GM04503 (cell line): ENCODE results near the gene LARP1.
"Not testable (repeated sequence)": the region's sequence is repeated elsewhere in the genome, so short reads cannot be mapped to it uniquely, and the experiment has no call there.

Experiments
- DNase-seq: peaks from one replicate; pipeline ENCODE4 v3.0.0-alpha.2; 2012; ENCODE audit warnings: low read depth

LARP1 gene

DNA sequence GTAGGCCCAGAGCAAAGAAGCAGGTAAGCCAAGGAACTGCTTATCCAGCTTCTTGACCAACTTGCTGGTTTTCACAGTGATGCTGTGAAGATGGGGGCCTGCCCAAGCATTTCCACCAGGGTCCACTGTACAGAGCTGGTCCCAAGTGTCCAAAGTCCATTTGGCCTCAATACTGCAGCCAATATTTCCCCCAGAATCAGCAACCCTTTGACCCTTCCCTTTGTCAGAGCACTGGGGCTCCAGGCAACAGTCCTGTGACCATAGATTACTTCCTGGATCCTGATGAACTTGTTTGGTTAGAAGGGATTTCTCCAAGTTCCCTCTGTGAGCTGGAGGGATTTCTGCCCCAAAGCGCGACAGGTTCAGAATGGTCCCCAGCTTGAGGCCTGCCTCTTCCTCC is 68.9 kb downstream of the LARP1 start:
- no peak for DNase-seq

DNA sequence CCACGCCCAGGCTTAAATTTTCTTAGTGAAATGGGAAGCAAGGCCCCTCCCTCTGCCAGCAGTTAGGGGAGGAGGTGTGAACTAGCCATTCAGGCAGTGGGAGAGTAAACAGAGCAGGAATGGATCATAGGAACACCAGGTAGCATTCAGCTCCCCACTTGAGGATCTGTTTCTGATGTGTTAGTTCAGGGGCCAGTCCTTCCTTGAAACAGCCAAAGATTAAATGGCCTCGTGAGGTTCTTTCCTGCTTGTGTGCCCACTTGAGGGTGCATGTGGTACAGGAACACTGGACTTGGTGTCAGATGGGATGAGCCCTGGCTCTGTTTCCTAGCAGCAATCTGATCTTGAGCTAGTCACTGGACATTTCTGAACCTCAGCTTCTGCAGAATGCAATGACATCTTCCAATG is 74.0 kb downstream of the LARP1 start:
- DNase-seq = no peak

DNA sequence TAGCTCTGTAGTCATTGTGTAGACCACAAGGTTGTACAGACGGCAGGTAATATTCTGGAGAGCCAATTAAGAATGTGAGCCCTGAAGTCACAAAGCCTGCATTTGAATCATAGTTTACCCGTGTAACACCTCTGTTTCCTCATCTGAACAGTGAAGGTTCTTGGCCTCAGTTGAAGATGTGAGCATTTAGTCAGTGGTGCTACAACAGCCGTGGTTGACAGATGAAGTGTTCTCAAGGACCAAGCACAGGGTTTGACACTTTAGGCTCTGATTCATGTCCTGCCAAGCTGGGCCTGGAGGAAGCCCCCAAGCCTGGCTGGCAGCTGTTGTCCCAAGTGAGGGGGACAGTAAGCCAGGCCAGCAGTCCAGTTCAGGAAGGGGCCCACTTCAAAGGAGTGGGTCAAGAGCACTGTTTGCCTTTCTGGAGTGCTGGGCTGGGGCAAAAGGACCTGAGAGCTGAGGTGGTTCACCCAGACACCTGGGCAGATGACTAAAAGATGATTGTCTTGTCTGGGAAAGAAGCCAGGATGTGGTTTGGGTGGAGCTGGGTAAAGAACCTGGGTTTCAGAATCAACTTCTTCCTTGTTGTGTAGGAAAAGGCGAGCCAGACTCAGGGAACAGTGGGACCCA is 74.5 kb downstream of the LARP1 start:
- DNase-seq = no peak

DNA sequence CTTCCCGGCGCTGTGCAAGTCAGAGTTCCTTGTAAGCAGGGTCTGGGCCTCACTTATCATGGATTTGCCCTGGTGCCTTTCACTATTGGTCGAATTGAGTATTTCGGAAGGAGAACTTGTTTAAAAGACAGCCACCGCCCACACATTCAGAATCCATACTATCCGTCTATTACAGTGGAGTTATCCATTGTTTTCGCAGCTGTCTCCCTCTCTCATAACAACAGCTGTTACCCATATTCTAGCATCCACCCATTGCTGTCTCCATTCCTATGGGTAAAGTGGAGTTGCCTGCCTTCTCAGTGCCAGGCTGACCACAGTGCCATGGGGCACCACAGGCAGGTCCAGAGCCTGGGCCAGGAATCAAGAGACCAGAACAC is 75.0 kb downstream of the LARP1 start:
- DNase-seq = no peak

DNA sequence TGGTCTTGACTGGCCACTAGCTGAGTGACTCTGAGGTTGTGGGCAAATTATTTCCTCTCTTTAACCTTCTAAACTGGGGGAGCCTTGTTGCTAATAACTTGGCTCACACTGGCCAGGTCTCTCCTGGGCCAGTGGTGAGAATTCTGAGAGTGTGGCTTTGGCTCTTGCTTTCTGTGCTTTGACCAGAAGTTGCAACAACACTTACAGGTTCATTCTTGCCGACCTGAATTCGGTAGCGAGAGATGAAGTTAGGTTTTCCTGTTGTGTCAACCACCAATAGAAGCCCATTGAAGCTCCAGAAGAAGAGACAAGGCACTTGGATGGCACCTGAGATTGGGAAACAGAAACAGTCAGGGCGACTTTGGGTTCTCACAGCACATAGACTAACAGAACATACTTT is 75.4 kb downstream of the LARP1 start:
- DNase-seq = no peak

DNA sequence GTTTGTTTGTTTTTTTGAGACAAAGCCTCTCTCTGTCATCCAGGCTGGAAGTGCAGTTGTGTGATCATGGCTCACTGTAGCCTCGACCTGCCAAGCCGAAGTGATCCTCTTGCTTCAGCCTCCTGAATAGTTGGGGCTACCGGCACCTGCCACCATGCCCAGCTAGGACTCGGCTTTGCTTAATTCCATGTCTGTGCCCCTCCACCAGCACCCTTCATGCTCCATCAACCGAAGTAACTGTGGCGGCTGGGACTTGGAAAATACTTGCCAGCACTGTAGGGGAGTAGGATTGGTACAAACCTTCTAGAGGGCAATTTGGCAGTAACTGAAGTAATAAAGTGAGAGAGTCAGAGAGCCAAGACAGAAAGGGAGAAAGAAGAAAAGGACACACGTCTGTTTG is 76.3 kb downstream of the LARP1 start:
- no peak for DNase-seq

DNA sequence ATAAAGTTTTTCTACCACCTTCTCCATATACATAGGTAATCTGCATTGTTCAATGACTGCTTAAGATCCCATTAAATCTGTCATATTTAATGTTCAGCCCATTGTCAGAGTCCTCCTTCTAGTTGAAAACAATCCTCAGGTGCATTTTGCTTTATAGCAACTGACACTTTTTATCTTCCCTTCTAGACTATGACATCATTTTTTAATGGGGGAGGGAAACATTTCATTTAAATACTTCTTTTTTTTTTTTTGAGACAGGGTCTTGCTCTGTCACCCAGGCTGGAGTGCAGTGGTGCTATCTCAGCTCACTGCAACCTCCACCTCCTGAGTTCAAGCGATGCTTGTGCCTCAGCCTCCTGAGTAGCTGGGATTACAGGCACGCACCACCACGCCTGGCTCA is 77.6 kb downstream of the LARP1 start:
- not testable (repeated sequence) for DNase-seq

DNA sequence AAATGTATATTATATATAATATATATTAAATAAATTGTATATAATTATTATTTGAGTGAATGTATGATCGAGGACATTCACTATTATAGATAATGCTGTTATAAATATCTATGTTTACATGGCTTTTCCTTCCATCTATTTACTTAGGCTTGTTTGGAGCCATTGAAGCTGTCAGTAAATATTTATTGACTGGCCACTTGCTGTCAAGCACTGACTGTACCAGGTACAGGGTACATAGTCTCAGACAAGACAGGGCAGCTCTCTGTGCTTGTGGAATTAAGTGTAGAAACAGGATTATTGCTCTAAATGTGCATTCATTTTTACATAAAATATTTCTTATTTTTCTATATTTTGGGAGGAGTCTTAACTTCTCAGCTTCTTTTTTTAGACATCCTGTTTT is 78.9 kb downstream of the LARP1 start:
- no peak for DNase-seq

DNA sequence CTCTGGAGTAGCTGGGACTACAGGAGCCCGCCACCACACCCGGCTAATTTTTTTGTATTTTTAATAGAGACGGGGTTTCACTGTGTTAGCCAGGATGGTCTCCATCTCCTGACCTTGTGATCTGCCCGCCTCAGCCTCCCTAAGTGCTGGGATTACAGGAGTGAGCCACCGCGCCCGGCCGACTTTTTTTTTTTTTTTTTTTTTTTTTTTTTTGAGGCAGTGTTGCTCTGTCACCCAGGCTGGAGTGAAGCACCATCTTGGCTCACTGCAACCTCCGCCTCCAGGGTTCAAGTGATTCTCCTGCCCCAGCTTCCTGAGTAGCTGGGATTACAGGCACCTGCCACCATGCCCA is 80.5 kb downstream of the LARP1 start:
- not testable (repeated sequence) for DNase-seq

DNA sequence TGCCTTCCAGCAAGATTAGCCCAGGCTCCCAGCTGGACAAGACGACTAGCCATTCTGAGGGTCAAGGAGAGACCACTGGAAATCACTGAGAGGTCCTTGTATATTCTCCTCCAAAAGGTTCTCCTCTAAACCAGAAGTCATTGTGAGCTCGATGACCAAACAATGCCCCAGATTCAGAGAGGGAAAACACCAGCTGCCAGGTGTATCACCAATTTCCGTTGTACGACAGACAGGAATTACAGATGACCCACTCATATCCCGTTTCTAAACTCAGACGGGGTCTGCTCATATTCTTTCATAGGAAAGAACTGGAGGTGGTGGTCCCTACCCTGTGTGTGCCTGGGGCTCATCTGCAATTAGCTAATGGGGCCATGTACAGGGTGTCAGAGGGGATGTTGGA is 81.0 kb downstream of the LARP1 start:
- DNase-seq = no peak

DNA sequence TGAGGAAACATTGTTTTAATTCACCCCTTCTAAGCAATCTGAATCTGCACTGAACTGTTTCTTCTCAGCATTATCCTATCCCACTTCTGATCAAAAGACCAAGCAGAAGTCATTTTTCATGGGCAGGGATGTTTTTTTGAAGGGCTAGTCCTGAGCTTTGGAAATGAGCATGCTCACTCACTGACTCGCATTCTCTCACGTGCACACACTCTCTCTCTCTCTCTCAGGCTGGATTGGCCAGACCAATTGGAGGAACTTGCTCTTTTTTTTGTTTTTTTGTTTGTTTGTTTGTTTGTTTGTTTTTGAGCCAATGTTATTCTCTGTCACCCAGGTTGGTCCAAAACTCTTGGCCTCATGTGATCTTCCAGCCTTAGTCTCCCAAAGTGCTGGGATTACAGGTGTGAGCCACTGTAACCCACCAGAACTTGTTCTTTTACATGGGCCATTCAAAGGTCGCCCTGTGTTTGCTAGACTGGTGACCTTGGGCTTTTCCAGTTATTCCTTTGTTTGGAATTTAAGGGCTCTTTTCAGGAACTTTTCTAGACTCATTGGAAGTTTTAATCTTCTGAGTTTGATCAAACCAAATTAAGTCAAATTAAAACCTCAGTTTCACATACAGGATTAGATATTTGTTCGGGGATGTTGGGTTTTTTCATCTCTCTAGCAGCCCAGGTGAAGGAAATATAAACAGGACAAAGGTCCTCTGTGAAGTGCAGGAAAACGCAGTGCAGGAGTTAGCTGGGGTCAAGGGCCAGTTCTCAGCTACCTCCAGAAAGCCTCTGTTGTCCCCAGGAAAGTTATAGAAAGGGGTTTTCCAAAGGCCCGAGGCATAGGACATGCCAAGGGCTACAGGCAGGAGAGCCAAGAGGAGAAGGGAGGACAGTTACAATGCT is 82.1 kb downstream of the LARP1 start:
- no peak for DNase-seq

DNA sequence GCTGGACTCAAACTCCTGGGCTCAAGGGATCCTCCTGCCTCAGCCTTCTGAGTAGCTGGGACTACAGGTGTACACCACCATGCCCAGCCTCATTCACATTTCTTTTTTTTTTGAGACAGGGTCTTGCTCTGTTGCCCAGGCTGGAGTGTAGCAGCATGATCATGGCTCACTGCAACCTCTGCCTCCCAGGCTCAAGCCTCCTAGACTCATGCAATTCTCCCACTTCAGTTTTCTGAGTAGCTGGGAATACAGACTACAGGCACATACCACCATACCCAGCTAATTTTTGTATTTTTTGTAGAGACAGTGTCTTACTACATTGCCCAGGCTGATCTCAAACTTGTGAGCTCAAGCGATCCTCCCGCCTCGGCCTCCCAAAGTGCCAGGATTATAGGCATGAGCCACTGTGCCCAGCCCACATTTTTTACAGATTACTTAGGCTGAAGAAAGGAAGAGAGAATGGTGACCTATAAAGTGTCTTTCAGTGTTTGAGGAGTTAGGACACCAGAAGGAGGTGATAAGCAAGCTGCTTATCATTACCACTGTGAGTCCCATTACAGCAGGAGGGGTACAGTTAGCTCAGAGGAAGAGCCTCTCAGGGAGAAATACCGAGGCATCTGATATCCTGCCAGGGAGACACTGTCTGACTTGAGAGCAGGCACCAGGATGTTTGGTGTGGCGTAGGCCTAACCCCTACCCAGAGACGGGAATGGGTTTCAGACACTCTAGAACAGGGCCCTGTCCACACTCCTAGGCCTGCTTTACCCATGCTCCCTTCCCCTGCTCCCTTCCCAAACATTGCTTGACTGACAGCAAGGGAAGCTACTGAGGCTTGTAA is 85.5 kb downstream of the LARP1 start:
- no peak for DNase-seq

DNA sequence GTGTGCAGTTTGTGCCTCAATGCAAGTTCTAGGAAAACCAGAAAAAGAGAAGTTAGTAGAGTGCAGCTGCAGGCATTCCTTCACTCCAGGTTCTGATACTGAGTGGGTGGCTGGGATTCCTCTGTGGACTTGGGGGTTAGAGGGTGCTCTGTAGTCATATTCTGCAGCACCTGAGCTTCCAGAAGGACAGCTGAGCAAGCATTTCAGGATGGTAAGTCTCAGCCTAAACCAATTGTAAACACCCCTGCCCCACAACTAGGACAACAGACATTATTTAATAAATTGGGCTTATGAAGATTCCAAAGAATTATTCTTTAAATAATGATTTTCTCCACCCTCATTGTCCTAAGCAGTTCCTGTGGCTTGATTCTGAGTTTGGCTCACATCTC is 86.1 kb downstream of the LARP1 start:
- DNase-seq = no peak

DNA sequence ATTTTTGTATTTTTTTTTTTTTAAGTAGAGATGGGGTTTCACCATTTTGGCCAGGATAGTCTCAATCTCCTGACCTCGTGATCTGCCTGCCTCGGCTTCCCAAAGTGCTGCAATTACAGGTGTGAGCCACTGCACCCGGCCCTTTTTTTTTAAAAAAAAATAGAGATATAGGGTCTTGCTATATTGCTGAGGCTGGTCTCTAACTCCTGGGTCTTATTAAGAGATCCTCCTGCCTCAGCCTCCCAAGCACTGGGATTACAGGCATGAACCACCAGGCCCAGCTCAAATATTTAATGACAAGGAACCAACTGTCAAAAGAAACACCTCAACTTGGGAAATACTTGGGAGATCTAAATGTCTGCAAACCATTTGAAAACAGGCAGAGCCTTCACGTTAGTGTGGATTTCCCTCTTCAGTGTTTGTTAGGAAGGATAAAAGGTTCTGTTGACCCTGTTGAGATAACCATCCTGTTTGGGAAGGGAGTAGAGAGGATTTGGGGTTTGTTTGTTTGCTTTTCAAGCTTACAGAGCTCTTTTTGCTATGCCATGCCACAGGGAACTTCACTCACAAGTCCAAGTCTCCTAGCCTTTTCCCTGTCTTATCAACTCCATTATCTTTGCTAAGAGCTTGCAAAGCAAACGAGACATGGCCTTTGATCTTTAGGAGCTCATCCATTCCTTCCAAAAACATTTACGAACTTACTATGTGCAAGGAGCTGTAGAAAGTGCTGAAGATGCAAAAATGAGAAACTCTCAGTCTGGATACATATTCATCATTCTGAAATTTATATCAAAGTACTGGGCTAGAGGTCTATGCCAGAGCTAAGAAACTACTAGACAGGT is 87.7 kb downstream of the LARP1 start:
- no peak for DNase-seq

DNA sequence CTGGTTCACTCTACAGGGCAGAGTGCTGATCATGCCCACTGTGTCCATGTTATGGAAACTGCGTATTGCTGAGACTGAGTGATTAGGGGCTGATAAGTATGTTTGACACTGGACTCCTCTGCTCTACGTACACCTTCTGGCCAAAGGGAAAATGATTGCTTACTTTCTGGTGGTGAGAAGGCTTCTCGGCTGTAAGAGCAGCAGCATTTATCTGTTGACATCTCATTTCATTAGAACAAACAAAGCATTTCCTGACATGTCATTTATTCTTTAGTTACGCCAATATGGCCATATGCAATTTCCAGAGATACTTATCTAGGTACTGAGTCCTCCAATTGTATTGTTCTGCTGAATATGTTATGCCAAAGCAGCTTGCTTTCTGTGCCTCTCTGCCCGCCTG is 89.6 kb downstream of the LARP1 start:
- DNase-seq = no peak

DNA sequence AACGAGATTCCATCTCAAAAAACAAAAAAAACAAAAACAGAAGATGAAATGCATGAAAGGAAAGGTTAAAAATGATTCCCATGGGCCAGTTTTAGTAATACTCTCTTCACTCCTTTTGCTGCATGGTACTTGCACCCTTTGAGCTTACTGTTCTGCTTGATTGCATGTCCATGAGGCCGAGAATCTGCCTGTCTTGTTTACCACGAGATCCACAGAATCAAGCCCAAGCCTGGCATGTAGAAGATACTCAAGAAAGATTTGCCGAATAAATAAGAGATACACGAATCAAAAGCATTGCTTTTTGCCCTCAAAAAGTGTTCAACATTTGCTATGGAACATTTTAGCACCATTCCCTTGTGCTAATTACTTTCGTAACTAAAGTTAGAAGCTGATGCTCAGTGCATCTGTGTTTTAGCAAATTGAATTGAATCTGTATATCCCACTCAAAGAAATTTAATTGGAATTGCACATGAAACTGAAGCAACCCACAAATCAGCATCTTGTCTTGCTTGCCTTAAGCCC is 94.1 kb downstream of the LARP1 start:
- no peak for DNase-seq

DNA sequence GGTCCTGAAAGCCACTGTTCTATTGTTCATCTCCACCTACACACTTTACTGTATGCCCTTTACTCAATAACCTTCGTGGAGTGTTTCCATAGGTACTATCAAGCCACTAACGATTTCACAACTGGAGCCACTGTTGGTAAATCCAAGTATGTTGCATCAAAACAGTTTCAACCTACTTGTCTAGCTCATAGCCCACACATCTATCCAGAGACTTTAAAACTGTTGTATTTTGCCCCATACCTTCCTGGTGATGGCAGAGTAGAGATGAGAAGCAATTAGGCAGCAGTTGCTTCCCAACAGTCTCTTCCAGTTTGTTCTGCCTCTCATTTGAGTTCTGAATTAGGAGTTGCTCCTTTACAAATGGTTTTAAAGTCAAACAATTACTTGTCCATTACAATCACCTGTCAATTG is 94.6 kb downstream of the LARP1 start:
- DNase-seq = no peak

DNA sequence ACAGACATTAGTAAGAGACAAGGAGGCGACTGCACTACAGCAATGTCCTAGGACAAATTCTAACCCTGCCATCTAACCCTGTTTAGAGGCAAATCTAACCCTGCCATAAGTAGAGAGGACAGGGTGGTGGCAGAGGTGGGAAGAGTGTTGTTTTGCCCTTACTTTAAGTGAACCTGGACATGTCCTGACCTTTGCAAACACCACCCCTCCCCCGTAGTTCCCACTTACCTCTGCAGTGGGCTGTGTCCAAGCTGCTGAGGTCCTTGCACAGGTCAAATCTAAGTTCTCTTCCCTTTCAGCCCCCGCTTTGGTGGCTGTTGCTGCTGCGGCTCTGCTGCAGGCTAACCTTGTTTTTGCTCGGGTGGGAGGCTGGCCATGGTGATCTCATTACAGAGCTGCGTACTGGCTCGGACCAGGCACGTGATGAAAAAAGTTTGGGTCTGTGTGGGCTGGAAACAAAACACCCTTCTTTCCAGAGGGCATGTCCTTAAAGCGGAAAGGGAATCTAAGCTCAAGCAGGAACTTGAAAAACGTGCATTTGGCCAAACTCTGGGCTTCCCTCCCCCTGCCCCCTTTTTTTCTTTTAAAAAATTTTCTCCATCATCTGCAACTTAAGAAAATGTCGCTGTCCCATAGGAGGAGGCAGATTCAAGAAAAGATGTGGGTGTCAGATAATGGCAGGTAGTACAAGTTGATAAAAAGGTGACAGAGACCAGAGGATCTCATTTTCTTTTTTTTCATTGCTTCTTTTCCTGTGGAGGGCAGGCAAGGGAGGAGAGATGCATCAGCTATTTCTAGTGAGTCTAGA is 95.3 kb downstream of the LARP1 start, which contains the start of gene FAXDC2:
Gene FAXDC2, minus strand, starts transcription at position 349 of the 808 bp plus-strand sequence. CDS start 12,425 bp downstream, outside the sequence.
- peak; percentile 44 for DNase-seq

DNA sequence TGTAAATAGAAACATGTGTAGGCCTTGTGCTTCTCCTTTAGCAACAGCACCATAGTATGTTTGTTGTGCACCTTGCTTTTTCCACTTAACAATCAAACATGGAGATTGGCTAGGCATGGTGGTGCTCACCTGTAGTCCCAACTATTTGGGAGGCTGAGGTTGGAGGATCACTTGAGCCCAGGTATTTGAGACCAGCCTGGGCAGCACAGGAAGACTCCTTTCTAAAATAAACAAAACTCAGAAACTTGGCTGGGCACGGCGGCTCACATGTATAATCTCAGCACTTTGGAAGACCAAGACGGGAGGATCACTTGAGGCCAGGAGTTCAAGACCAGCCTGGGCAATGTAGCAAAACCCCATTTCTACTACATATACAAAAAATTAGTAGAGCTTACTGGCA is 96.2 kb downstream of the LARP1 start:
- DNase-seq = no peak

DNA sequence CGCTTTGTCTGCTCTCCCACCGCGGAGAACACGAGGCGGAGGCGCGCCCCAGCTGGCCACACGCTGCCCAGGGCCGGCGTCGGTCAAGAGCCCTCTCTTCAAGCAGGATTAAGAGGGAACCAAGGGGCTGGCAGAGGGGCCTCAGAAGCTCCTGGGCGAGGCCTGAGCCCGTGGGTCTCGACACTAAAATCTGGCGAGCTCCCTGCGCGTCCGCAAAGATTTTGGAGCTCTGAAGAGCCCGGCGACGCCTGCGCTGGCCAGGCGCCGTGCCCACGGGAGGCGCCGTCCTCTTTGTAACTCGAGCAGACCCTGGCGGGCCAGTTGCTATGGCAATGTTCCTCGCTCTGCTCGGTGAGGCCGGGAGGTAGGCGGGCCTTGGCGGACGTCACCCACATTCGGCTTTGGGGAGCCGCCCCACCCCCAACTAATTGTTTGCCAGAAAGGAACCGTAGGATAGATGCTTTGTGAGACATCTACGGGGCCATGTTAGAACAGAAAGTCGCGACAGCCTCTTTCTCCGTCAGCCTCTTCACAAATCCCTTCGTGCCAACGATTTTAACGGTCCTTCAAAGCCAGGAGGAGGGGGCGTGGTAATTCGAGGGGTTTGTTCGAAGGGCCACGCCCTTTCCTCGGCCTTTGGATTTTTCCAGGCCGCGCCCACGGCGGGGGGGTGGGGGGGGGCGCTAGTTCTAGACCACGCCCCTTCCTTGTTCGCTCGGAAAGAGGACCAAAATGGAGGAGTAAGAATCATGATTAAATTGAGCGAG is 102.5 kb downstream of the LARP1 start:
- peak; percentile 75 for DNase-seq
